ENCODE results near the gene DUS3L. TPM values are rescaled to one million over a fixed set of nuclear protein-coding genes. Genes with fewer than 3 reads are reported as not detected.

Gene DUS3L
- total RNA-seq, 1 donor from 2014 or later, result 14.1 TPM

DNA sequence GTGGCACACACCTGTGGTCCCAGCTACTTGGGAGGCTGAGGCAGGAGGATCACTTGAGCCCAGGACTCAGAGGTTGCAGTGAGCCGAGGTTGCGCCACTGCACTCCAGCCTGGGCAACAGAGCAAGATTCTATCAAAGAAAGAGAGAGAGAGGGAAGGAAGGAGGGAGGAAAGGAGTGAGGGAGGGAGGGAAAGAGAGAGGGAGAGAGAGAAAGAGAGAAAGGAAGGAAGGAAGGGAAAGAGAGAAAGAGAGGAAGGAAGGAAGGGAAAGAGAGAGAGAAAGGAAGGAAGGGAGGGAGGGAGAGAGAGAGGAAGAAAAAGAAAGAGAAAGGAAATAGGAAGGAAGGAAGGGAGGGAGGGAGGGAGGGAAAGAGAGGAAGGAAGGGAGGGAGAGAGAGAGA is 26.3 kb upstream of the DUS3L start:
- H3K9me3 ChIP-seq (replicated peaks), result no peaks in the 10 kb centered on the region
- no peak overlapping the region for H3K4me3 ChIP-seq
- H3K36me3 ChIP-seq, result no peaks in the 10 kb centered on the region
- peaks cover 7% of the 10 kb centered on the region for H3K4me1 ChIP-seq
- intact Hi-C loops (cut with micrococcal nuclease), result no loop called here
- no peak overlapping the region for H3K27ac ChIP-seq (replicated peaks)
- peaks cover 11% of the 10 kb centered on the region for H3K27me3 ChIP-seq (ENCODE audit: low read depth)
- TF ChIP-seq, protein P1, sequence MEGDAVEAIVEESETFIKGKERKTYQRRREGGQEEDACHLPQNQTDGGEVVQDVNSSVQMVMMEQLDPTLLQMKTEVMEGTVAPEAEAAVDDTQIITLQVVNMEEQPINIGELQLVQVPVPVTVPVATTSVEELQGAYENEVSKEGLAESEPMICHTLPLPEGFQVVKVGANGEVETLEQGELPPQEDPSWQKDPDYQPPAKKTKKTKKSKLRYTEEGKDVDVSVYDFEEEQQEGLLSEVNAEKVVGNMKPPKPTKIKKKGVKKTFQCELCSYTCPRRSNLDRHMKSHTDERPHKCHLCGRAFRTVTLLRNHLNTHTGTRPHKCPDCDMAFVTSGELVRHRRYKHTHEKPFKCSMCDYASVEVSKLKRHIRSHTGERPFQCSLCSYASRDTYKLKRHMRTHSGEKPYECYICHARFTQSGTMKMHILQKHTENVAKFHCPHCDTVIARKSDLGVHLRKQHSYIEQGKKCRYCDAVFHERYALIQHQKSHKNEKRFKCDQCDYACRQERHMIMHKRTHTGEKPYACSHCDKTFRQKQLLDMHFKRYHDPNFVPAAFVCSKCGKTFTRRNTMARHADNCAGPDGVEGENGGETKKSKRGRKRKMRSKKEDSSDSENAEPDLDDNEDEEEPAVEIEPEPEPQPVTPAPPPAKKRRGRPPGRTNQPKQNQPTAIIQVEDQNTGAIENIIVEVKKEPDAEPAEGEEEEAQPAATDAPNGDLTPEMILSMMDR (IDR thresholded peaks at IDR 0.05; ENCODE audit: borderline replicate concordance), result no peak
- no peak for DNase-seq

DNA sequence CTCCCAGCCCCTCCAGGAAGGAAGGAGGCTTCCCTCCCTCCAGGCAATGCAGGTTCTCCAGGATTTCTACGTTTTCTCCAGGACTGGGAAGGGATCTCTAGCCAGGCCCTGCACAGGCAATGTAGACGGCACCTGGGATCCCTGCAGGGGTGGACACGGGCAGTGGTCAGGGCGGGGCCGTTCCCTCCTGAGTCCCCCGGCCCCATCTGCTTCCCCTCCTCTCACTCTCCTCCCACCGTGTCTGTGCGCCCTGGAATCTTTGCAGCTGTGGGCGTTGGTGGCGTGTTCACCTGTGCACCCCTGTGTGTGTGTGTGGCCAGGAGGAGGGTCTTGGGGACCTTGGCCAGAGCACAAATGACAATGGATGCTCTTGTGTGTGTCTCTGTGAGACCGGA is 23.9 kb upstream of the DUS3L start:
- peaks cover 11% of the 10 kb centered on the region for H3K27me3 ChIP-seq (ENCODE audit: low read depth)
- no peak overlapping the region for H3K4me3 ChIP-seq
- no peak for DNase-seq
- TF ChIP-seq, protein P1 (IDR thresholded peaks at IDR 0.05; ENCODE audit: borderline replicate concordance), result no peak
- H3K36me3 ChIP-seq, result no peaks in the 10 kb centered on the region
- no peaks in the 10 kb centered on the region for H3K9me3 ChIP-seq (replicated peaks)
- intact Hi-C loops (cut with micrococcal nuclease), result no loop called here
- no peaks in the 10 kb centered on the region for H3K4me1 ChIP-seq
- no peak overlapping the region for H3K27ac ChIP-seq (replicated peaks)

DNA sequence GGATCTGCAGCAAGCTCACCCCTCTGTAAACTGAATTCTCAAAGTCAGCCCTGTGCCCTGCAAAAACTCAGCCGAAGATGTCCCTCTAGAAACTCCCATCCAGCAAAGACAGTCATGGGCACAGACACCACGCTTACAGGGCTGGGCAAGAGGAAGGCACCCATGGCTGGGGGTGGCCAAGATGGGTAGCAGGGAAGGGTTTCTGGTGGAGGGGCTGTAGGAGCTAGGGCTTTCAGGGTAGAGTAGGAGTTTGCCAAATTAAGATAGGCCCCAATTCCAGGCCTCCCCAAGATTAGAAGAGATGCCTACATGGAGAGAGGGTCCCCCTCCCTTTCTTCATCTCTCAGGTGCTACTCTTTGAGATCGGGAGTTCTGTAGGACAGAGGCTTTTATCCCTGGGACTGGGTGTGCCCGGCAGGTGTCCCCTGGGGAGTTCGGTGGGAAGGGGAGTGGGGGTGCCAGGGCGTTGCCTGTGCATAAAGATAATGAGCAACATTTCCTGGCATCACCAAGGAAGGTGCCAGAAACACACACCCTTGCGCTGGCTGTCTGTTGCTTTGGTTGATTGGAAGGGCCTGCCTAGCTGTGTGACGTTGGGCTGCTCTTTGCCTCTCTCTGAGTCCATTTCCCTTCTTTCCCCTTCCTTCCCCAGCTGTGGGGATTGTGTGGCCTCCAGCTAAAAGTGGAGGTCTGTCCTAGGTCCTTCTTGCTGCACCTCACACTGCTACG is 23.3 kb upstream of the DUS3L start:
- DNase-seq, result no peak
- Histone ChIP-seq H3K27ac (replicated peaks) (no peak overlapping the region), H3K4me1 (no peaks in the 10 kb centered on the region), H3K4me3 (no peak overlapping the region), H3K27me3 (ENCODE audit: low read depth) (peaks cover 11% of the 10 kb centered on the region), H3K9me3 (replicated peaks) (no peaks in the 10 kb centered on the region), H3K36me3 (no peaks in the 10 kb centered on the region)
- intact Hi-C loops (cut with micrococcal nuclease), result no loop called here
- TF ChIP-seq, protein P1 (IDR thresholded peaks at IDR 0.05; ENCODE audit: borderline replicate concordance), result no peak

DNA sequence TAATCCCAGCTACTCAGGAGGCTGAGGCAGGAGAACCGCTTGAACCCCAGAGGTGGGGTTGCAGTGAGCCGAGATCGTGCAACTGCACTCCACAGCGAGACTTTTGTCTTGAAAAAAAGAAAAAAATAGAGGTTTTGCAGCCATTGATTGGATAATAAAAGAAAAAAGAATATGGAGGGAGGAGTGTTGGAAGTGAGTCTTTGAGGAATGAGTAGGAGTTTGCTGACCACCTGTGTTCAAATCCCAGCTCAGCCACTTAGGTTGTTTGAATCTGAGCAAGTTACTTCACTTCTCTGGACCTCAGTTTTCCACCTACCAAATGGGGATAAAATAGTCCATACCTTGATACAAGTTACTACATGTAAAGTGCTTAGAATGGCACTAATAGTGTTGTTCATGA is 20.2 kb upstream of the DUS3L start:
- TF ChIP-seq, protein P1 (IDR thresholded peaks at IDR 0.05; ENCODE audit: borderline replicate concordance), result no peak
- DNase-seq, result no peak
- H3K36me3 ChIP-seq, result no peaks in the 10 kb centered on the region
- no peak overlapping the region for H3K27ac ChIP-seq (replicated peaks)
- no peaks in the 10 kb centered on the region for H3K4me1 ChIP-seq
- H3K4me3 ChIP-seq, result no peak overlapping the region
- no peaks in the 10 kb centered on the region for H3K9me3 ChIP-seq (replicated peaks)
- intact Hi-C loops (cut with micrococcal nuclease), result no loop called here
- H3K27me3 ChIP-seq (ENCODE audit: low read depth), result peaks cover 11% of the 10 kb centered on the region

DNA sequence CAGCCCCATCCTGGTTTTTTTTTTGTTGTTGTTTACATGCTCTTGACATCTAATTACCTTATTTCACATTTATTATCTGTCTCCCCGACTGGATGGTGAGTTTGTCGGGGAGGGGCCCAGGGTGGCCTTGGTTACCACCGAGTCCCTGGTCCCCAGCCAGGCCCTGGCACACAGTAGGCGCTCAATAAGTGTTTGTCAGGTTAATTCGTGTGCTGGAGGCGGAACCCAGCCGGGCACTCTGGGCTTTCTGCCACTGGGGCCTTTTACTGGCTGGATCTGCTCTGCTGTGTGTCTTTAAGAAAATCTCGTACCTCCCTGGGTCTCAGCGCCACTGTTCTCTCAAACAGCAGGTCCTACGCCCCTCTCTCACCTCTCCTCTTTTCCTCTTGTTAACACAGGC is 18.5 kb upstream of the DUS3L start:
- TF ChIP-seq, protein P1 (IDR thresholded peaks at IDR 0.05; ENCODE audit: borderline replicate concordance), result no peak
- Histone ChIP-seq H3K4me1 (peaks cover 3% of the 10 kb centered on the region), H3K27me3 (ENCODE audit: low read depth) (peaks cover 18% of the 10 kb centered on the region), H3K36me3 (no peaks in the 10 kb centered on the region), H3K4me3 (no peak overlapping the region), H3K27ac (replicated peaks) (no peak overlapping the region), H3K9me3 (replicated peaks) (no peaks in the 10 kb centered on the region)
- intact Hi-C loops (cut with micrococcal nuclease), result no loop called here
- no peak for DNase-seq

Data from left ventricle myocardium inferior (tissue), 1 donor.